Prostate gland (tissue), 2 donors: ENCODE results near the gene R3HDML.

Experiments used
- CTCF ChIP-seq, 4 experiments: fragments of 200-600 bp in 2 of 4; fragments of 450-650 bp in 2 of 4; sonication (generic) in 2 of 4; IDR thresholded peaks; 1 replicate in 3 of 4; 2 replicates in 1 of 4; pipeline ENCODE4 v1.5.1; 2016 to 2019; ENCODE audit warnings: antibody characterized with exemption in 4 of 4, mild to moderate bottlenecking in 2 of 4, moderate library complexity in 2 of 4
- POLR2A ChIP-seq: fragments of 450-650 bp; IDR thresholded peaks from one replicate; pipeline ENCODE4 v1.6.1; 2016; ENCODE audit warnings: antibody characterized with exemption, mild to moderate bottlenecking
- POLR2AphosphoS5 ChIP-seq: sonication (generic); formaldehyde crosslinking; IDR thresholded peaks from one replicate; pipeline ENCODE4 v1.6.1; 2017; ENCODE audit warnings: antibody characterized with exemption

DNA sequence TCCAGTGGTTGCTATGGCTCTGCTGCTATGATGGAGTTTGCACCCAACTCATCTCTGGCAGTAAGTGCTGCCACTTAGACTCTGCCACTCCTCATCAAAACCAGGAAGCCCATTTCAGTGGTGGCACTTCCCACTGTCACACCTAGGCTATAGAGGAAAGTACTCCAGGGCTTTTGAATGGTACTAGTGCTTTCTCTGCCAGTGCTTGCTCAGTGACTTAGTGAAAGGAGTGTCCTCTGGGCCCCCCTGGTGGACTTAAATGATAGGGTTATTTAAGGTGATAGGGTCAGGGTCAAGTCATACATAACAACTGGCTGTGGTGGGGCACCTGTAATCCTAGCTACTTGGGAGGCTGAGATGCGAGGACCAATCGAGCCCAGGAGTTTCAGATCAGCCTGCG, 48.6 kb upstream of the R3HDML start:
- TF ChIP-seq POLR2AphosphoS5, result no peak
- TF ChIP-seq CTCF (IDR thresholded peaks at IDR 0.05), result no peak
- TF ChIP-seq POLR2A, result no peak
